ENCODE data around the gene KRT40. TPM values are rescaled to one million over a fixed set of nuclear protein-coding genes. Genes with fewer than 3 reads are reported as not detected.
A peak's percentile ranks its signal among the peaks of the same experiment; 100 is the strongest.

KRT40 gene
- total and polyA plus RNA-seq, 2 of the 8 experiments (the other 6 are each of a cell fraction or from before 2014, with no cell fraction given) = not detected

GRCh38 chr17:40960144-40960543, 24.0 kb downstream of the KRT40 start:
- H4K20me1 ChIP-seq (replicated peaks in 1 of 2; ENCODE audit: control insufficient read depth in 1 of 2, insufficient read depth in 2 of 2, low read length in 2 of 2) = no peaks in the 10 kb centered on the region
- peaks cover 0 to 7% (median 0%) of the 10 kb centered on the region in 4 experiments; a peak in 2 of 7 replicates for H3K4me1 ChIP-seq (replicated peaks in 1 of 4; ENCODE audit: control insufficient read depth in 3 of 4, insufficient read depth in 4 of 4, low read length in 3 of 4)
- no peak overlapping the region for H2BK12ac ChIP-seq (ENCODE audit: low read depth, low read length)
- no peaks in the 10 kb centered on the region for H3K36me3 ChIP-seq (ENCODE audit: control insufficient read depth in 2 of 4, insufficient read depth in 4 of 4, low read length in 3 of 4)
- H2AK5ac ChIP-seq (ENCODE audit: low read depth, low read length) = no peak overlapping the region
- 0 out of 2 replicates have a peak overlapping the region, but pooled peaks have one; percentile 23 for H2BK15ac ChIP-seq (ENCODE audit: low read length)
- H4K8ac ChIP-seq (ENCODE audit: extremely low read depth, insufficient read depth, low read length) = peak overlapping the region; percentile 57; the same call in 1 of the 2 replicates
- no peak overlapping the region for H3K14ac ChIP-seq (ENCODE audit: insufficient read length)
- H3K27ac ChIP-seq (ENCODE audit: low read depth, low read length) = no peak overlapping the region
- H2BK120ac ChIP-seq (replicated peaks; ENCODE audit: low read depth, low read length) = no peak overlapping the region
- FAIRE-seq (no peak), DNase-seq (ENCODE audit: low read depth in 1 of 2, low spot score in 2 of 2) (no peak)
- ChIA-PET CTCF (ENCODE audit: partially characterized antibody) (interaction anchor here (1.1 to 5.0 kb wide), 3 partner anchors 21 to 585 kb away, joined by 3 to 34 read pairs (median 3); no protein-coding TSS in a partner anchor), POLR2A (ENCODE audit: partially characterized antibody) (no interaction called here)
- WGBS, 2 experiments (ENCODE audit: extremely low coverage in 1 of 2, insufficient coverage in 1 of 2, insufficient read length in 1 of 2, insufficient replicate concordance in 2 of 2, low coverage in 1 of 2, low lambda C conversion rate in 2 of 2, missing lambda C conversion rate in 1 of 2) = 91% methylated on average over 10 of the region's 10 CpGs; no CpG with 5 or more reads in 1 of the 2 experiments
- no peak overlapping the region for H3K23ac ChIP-seq (ENCODE audit: insufficient read length)
- no peak overlapping the region for H3K4ac ChIP-seq (replicated peaks; ENCODE audit: insufficient read length, low read depth, low read length)
- H2BK20ac ChIP-seq (ENCODE audit: low read length) = no peak overlapping the region
- H3K27me3 ChIP-seq (replicated peaks in 1 of 4; ENCODE audit: control insufficient read depth in 3 of 4, extremely low read depth in 1 of 4, insufficient read depth in 3 of 4, low read length in 3 of 4) = no peaks in the 10 kb centered on the region
- no peaks in the 10 kb centered on the region for H3K23me2 ChIP-seq (ENCODE audit: low read depth, low read length)
- no peak overlapping the region for H2BK5ac ChIP-seq (ENCODE audit: low read depth, low read length)
- no peak overlapping the region for H3K18ac ChIP-seq (ENCODE audit: extremely low read depth, low read length)
- H3K56ac ChIP-seq (replicated peaks; ENCODE audit: insufficient read length, low read depth, low read length) = no peak overlapping the region
- no peaks in the 10 kb centered on the region for H3K79me2 ChIP-seq (ENCODE audit: control insufficient read depth in 1 of 2, insufficient read depth in 2 of 2, low read length in 2 of 2)
- H3K79me1 ChIP-seq (ENCODE audit: low read depth, low read length) = no peaks in the 10 kb centered on the region
- H4K91ac ChIP-seq (replicated peaks; ENCODE audit: insufficient read length, low read length) = no peak overlapping the region
- no peak overlapping the region for H3K4me2 ChIP-seq (ENCODE audit: insufficient read depth in 1 of 2, low read depth in 2 of 2, low read length in 2 of 2)
- H4K5ac ChIP-seq (ENCODE audit: insufficient read length, low read depth, low read length) = no peak overlapping the region
- H2AFZ ChIP-seq (ENCODE audit: low read length) = no peak overlapping the region
- H3K9ac ChIP-seq (replicated peaks in 1 of 4; ENCODE audit: extremely low read depth in 1 of 4, low read depth in 3 of 4, low read length in 3 of 4) = no peak overlapping the region; a peak in 1 of 7 replicates
- H3K9me3 ChIP-seq (ENCODE audit: insufficient read depth in 2 of 2, low read depth in 1 of 2, low read length in 1 of 2) = no peaks in the 10 kb centered on the region
- no peak for TF ChIP-seq SP4 (IDR thresholded peaks at IDR 0.05; ENCODE audit: low read length)
- TF ChIP-seq TEAD4 (IDR thresholded peaks at IDR 0.05; ENCODE audit: low read depth, low read length) = peak; percentile 57
- TF ChIP-seq SUZ12 (IDR thresholded peaks at IDR 0.05; ENCODE audit: low read length) = no peak
- no peak for TF ChIP-seq RFX5 (IDR thresholded peaks at IDR 0.05; ENCODE audit: borderline replicate concordance, low read depth, low read length)
- no peak overlapping the region for H3K4me3 ChIP-seq (ENCODE audit: extremely low read depth in 1 of 4, insufficient read depth in 2 of 4, low read depth in 3 of 4, low read length in 4 of 4)

Measured in H1 (cell line).